WI38 (cell line): ENCODE results near the gene MED13L.

ENCODE experiments used
- H3K4me3 ChIP-seq: 2 replicates; pipeline ENCODE4 v1.5.1; 2011; ENCODE audit warnings: low read depth, mild to moderate bottlenecking, control low read depth, low read length
- CTCF ChIP-seq: IDR thresholded peaks from 2 replicates; pipeline ENCODE4 v1.5.1; 2012; ENCODE audit warnings: low read depth, mild to moderate bottlenecking, control low read depth, low read length

The MED13L gene

DNA sequence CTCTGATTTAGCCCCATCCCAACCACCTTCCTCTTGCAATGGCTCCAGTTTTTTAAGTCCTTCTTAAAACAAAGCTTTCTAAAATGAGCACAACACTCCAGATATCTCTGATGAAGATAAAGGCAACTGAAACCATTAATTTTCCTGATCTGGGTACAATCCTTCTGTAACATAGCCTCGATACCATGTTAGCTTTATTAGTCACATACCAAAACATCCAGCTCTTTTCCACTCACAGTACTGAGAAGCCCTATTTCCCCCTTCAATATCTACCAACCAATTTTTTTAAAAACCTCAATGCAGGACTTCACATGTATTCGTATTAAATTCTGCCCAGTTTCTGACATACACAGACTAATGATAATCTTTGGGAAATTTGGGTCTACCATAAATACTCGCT is 105.9 kb downstream of the MED13L start:
- no peak for TF ChIP-seq CTCF
- H3K4me3 ChIP-seq = no peak overlapping the region

GRCh38 chr12:116169071-116169470 is 108.4 kb downstream of the MED13L start:
- no peak overlapping the region for H3K4me3 ChIP-seq
- no peak for TF ChIP-seq CTCF

DNA sequence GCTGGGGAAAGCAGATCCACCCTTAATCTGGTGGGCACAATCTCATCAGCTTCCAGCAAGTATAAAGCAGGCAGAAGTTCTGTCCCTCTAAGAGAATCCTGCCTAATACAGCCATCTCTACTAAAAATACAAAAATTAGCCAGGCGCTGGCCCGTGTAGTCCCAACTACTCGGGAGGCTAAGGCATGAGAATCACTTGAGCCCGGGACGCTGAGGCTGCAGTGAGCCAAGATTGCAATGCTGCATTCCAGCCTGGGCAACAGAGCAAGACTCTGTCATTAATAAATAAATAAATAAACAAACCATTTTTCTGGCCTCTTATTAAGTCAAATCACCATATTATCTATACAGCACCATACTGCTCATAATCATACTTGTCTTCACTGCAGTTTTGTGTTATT is 111.2 kb downstream of the MED13L start:
- no peak for TF ChIP-seq CTCF
- H3K4me3 ChIP-seq = no peak overlapping the region

- no peak for TF ChIP-seq CTCF
- H3K4me3 ChIP-seq = no peak overlapping the region
Measured at GRCh38 chr12:116165036-116165425, 112.5 kb downstream of the MED13L start.

DNA sequence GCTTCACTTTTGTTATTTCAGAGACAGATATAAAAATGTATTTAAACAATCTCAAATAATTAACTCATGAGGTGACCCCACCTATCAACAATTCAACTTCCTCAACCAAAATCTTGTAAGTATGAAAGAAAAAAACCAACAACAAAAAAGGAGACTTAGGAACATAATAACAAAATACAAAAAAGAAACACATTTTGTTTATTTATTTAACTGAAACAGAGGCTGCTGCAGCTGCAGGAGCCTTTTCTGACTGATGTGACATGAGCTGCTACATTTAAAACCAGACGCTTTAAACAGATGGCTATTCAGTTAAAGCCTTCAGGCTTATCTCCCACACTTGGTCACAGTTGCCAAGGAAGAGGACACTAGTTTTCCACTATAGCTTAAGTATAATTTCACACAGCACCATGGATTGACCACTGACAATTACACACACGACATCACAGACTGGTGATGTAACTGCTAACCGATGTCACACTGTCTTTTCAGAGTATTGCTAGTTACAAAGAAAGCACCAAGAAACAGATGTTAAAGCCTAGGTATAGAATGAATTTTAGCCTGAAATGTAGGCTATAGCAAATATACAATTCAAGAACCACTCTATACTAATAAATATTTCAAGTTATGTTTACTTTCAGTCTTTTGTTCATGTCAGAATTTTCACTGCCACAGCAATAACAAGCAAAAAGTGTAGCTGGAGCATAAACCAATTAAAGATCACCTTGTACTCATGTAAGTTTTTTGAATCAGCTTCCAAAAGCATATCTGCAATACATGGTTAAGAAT is 113.0 kb downstream of the MED13L start:
- TF ChIP-seq CTCF = no peak
- no peak overlapping the region for H3K4me3 ChIP-seq

DNA sequence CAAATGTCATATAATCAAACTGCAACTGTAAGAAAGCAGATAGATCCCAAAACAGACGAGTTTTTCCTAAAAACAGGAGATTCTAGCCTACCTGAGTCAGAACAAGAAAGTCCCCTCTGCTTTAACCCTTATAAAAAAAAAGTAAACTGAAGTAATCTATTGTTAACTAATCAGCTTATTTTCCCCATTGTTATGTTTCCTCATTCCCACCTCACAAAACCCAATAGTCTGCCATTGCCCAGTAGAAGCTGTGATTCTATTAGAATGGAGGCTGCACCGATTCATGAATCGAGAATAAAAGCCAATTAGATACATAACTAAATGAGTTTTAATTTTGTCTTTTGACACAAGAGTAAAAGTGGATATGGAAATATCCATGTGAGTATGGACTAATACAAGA is 115.4 kb downstream of the MED13L start:
- TF ChIP-seq CTCF = no peak
- H3K4me3 ChIP-seq = no peak overlapping the region

- no peak overlapping the region for H3K4me3 ChIP-seq
- TF ChIP-seq CTCF = no peak
Measured at GRCh38 chr12:116161588-116161987, 115.9 kb downstream of the MED13L start.
